Activated naive CD4-positive, alpha-beta T cell treated with anti-CD3 and anti-CD28 coated beads, Interleukin-2, amount 50 U/mL, for 16 hours (primary cell): ENCODE data around the gene GSTT2.
"Not testable (repeated sequence)": the region's sequence is repeated elsewhere in the genome, so short reads cannot be mapped to it uniquely, and the experiment has no call there.

Source experiments
- DNase-seq: peaks from one replicate; pipeline ENCODE4 v3.0.0-alpha.2; 2020

The GSTT2 gene

GRCh38 chr22:23979557-23980240, at the start of gene GSTT2:
Gene GSTT2, plus strand, starts transcription at chr22:23980134.
- not testable (repeated sequence) for DNase-seq

- DNase-seq: no peak
Observed at GRCh38 chr22:23938328-23939016, 41.5 kb upstream of the GSTT2 start.

- DNase-seq: no peak
Observed at GRCh38 chr22:23939017-23939357, 40.9 kb upstream of the GSTT2 start.

- DNase-seq: not testable (repeated sequence)
Observed at GRCh38 chr22:23940166-23940565, 39.8 kb upstream of the GSTT2 start.

- DNase-seq: not testable (repeated sequence)
Observed at GRCh38 chr22:23947391-23947790, 32.5 kb upstream of the GSTT2 start.

GRCh38 chr22:23949764-23950163, 30.2 kb upstream of the GSTT2 start:
- not testable (repeated sequence) for DNase-seq

GRCh38 chr22:23951383-23951782, 28.6 kb upstream of the GSTT2 start:
- not testable (repeated sequence) for DNase-seq

- not testable (repeated sequence) for DNase-seq
Observed at GRCh38 chr22:23952794-23953405, 27.0 kb upstream of the GSTT2 start.

GRCh38 chr22:23953485-23953884, 26.4 kb upstream of the GSTT2 start:
- not testable (repeated sequence) for DNase-seq

GRCh38 chr22:23954193-23954990, 25.5 kb upstream of the GSTT2 start:
- DNase-seq: not testable (repeated sequence)

- not testable (repeated sequence) for DNase-seq
Observed at GRCh38 chr22:23954991-23955305, 25.0 kb upstream of the GSTT2 start.

- DNase-seq: not testable (repeated sequence)
Observed at GRCh38 chr22:23955886-23956285, 24.0 kb upstream of the GSTT2 start.

GRCh38 chr22:23956301-23956900, 23.5 kb upstream of the GSTT2 start:
- DNase-seq: peak; percentile 74

GRCh38 chr22:23961084-23961771, 18.7 kb upstream of the GSTT2 start, which contains the start of gene GSTT2B:
Gene GSTT2B, minus strand, starts transcription at chr22:23961195. Its CDS starts 64 bp downstream, at chr22:23961131.
- DNase-seq: not testable (repeated sequence)

GRCh38 chr22:23966094-23966493, 13.8 kb upstream of the GSTT2 start:
- DNase-seq: not testable (repeated sequence)

GRCh38 chr22:23966568-23966967, 13.4 kb upstream of the GSTT2 start, which contains the start of gene DDTL:
Gene DDTL, plus strand, starts transcription at chr22:23966888. Its CDS starts 27 bp downstream, at chr22:23966915.
- DNase-seq: not testable (repeated sequence)

- DNase-seq: no peak
Observed at GRCh38 chr22:23969071-23969470, 10.9 kb upstream of the GSTT2 start.

GRCh38 chr22:23970201-23970641, 9.7 kb upstream of the GSTT2 start:
- DNase-seq: no peak

GRCh38 chr22:23970816-23971486, 9.0 kb upstream of the GSTT2 start:
- DNase-seq: no peak

GRCh38 chr22:23971927-23972326, 8.0 kb upstream of the GSTT2 start:
- DNase-seq: not testable (repeated sequence)

GRCh38 chr22:23974345-23974744, 5.6 kb upstream of the GSTT2 start, which contains the start of gene DDT:
Gene DDT, minus strand, starts transcription at chr22:23974441. Its CDS starts 27 bp downstream, at chr22:23974414.
- not testable (repeated sequence) for DNase-seq
